Neural progenitor cell (in vitro differentiated cells): ENCODE data around the gene PIGQ.
A peak's percentile ranks its signal among the peaks of the same experiment; 100 is the strongest.

Experiments used
- CTCF ChIP-seq: fragments of 200-600 bp; sonication (generic); IDR thresholded peaks from 2 replicates; pipeline ENCODE4 v1.5.1; 2017; ENCODE audit warnings: antibody characterized with exemption, mild to moderate bottlenecking
- EZH2 ChIP-seq: fragments of 200-600 bp; sonication (generic); IDR thresholded peaks from 2 replicates; pipeline ENCODE4 v1.6.1; 2017; ENCODE audit warnings: antibody characterized with exemption, mild to moderate bottlenecking, moderate library complexity
- EZH2phosphoT487 ChIP-seq: fragments of 200-600 bp; sonication (generic); IDR thresholded peaks from 2 replicates; pipeline ENCODE4 v1.6.1; 2017; ENCODE audit warnings: antibody characterized with exemption

GRCh38 chr16:527015-527903 lies 42.5 kb upstream of the PIGQ start, which contains the start of gene CAPN15:
- TF ChIP-seq EZH2 (no peak), CTCF (peak; percentile 29), EZH2phosphoT487 (no peak)
